WTC11 (cell line): ENCODE results near the gene P2RX2.

Experiments used
- CBFB ChIP-seq: sonication (generic); formaldehyde crosslinking; IDR thresholded peaks from 2 replicates; pipeline ENCODE4 v1.8.1; 2022; ENCODE audit warnings: mild to moderate bottlenecking, low read depth, missing genetic modification reagents
- CREB1 ChIP-seq: sonication (generic); formaldehyde crosslinking; IDR thresholded peaks from 2 replicates; pipeline ENCODE4 v1.8.0; 2023; ENCODE audit warnings: mild to moderate bottlenecking, missing genetic modification reagents
- CTCF ChIP-seq: fragments of 200-600 bp; IDR thresholded peaks from 2 replicates; pipeline ENCODE4 v1.8.0; 2022; ENCODE audit warnings: antibody characterized with exemption
- ESRRA ChIP-seq: sonication (generic); formaldehyde crosslinking; IDR thresholded peaks from 2 replicates; pipeline ENCODE4 v1.8.1; 2022; ENCODE audit warnings: mild to moderate bottlenecking, missing genetic modification reagents, borderline replicate concordance
- FOXP1 ChIP-seq: sonication (generic); formaldehyde crosslinking; IDR thresholded peaks from 2 replicates; pipeline ENCODE4 v1.8.0; 2022; ENCODE audit warnings: missing genetic modification reagents, mild to moderate bottlenecking, moderate library complexity, borderline replicate concordance
- MAX ChIP-seq: sonication (generic); formaldehyde crosslinking; IDR thresholded peaks from 2 replicates; pipeline ENCODE4 v1.8.0; 2022; ENCODE audit warnings: mild to moderate bottlenecking, missing genetic modification reagents
- SP1 ChIP-seq: sonication (generic); formaldehyde crosslinking; conservative IDR thresholded peaks from 2 replicates; pipeline ENCODE4 v1.8.1; 2022; ENCODE audit warnings: missing genetic modification reagents

- TF ChIP-seq CREB1 (CRISPR knock-in tag) (no peak), CTCF (no peak), FOXP1 (CRISPR knock-in tag) (no peak), ESRRA (CRISPR knock-in tag) (no peak), MAX (CRISPR knock-in tag) (no peak), SP1 (CRISPR knock-in tag) (no peak), CBFB (CRISPR knock-in tag) (no peak)
These were observed 47.9 kb upstream of the P2RX2 start for GRCh38 chr12:132570635-132571034.
